ENCODE results near the gene PVALEF. TPM values are rescaled to one million over a fixed set of nuclear protein-coding genes. Genes with fewer than 3 reads are reported as not detected.

Gene PVALEF
- total and polyA plus RNA-seq, 2 donors (not counting 3 experiments of a cell fraction or from before 2014, with no cell fraction given), result not detected

DNA sequence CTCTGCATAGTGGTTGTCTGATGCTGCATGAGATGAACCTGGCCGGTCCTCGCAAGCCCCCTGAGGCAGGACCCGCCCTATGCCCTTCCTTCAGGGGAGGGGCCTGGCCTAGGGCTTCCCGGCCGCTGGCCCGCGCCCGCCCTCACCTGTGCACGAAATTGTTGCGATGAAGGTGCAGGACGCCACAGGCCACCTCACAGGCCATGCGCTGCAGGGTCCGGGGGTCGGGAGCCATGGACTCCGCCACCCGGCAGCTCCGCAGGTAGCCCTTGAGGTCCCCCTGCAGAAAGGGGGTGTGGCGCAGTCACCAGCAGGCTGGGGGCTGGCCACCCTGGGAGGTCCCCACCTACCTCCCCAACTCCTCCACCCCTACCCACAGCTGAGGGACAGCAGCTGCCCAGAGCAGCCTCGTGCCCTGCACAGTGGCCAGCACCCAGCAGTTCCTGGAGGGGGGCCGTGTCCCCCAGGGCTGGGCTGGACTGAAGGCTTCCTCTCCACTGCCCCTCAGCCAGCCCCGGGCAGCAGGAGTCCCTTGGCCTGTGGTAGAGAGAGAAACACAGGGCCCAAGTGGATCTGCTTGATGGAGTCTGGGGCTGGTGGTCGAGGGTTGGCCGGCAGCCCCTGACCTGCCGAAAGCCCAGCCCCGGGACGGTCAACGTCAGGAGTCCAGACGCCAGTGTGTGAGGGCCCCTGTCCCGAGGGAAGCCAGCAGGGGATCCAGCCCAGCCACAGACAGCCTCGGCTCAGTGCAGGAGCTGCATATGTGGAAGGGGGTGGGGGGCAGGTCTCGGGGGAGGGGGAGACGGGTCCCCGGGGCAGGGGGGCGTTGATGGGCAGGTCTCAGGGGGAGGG is 38.8 kb upstream of the PVALEF start:
- intact Hi-C loops (cut with micrococcal nuclease), result no loop called here
- DNase-seq (ENCODE audit: low read depth, low spot score) (no peak), FAIRE-seq (no peak)
- H4K20me1 ChIP-seq (replicated peaks; ENCODE audit: control insufficient read depth, extremely low read depth, insufficient read depth, low read length), result no peaks in the 10 kb centered on the region
- H2AFZ ChIP-seq (ENCODE audit: low read depth, low read length), result no peak overlapping the region
- no peaks in the 10 kb centered on the region for H3K36me3 ChIP-seq (ENCODE audit: control insufficient read depth in 2 of 2, extremely low read depth in 1 of 2, insufficient read depth in 2 of 2, low read length in 2 of 2)
- dilution Hi-C loops (cut with MboI; ENCODE audit: extremely low pct_ligation_motif_present, low sequenced_read_pairs), result no loop called here
- H3K79me2 ChIP-seq (ENCODE audit: control insufficient read depth, insufficient read depth, low read length), result no peaks in the 10 kb centered on the region
- H3K9me3 ChIP-seq (replicated peaks; ENCODE audit: control insufficient read depth, insufficient read depth, low read length), result no peaks in the 10 kb centered on the region
- CTCF ChIA-PET, result interaction anchor here (0.6 kb wide), 1 partner anchor 24 kb away, joined by 3 read pairs; no protein-coding TSS in a partner anchor
- no peak overlapping the region for H3K4me3 ChIP-seq (replicated peaks in 1 of 3; ENCODE audit: insufficient read depth in 1 of 3, low read depth in 1 of 3, low read length in 3 of 3)
- TF ChIP-seq, protein P1, sequence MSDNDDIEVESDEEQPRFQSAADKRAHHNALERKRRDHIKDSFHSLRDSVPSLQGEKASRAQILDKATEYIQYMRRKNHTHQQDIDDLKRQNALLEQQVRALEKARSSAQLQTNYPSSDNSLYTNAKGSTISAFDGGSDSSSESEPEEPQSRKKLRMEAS (IDR thresholded peaks at IDR 0.05; ENCODE audit: insufficient read depth, insufficient read length), result no peak
- TF ChIP-seq, protein P2, sequence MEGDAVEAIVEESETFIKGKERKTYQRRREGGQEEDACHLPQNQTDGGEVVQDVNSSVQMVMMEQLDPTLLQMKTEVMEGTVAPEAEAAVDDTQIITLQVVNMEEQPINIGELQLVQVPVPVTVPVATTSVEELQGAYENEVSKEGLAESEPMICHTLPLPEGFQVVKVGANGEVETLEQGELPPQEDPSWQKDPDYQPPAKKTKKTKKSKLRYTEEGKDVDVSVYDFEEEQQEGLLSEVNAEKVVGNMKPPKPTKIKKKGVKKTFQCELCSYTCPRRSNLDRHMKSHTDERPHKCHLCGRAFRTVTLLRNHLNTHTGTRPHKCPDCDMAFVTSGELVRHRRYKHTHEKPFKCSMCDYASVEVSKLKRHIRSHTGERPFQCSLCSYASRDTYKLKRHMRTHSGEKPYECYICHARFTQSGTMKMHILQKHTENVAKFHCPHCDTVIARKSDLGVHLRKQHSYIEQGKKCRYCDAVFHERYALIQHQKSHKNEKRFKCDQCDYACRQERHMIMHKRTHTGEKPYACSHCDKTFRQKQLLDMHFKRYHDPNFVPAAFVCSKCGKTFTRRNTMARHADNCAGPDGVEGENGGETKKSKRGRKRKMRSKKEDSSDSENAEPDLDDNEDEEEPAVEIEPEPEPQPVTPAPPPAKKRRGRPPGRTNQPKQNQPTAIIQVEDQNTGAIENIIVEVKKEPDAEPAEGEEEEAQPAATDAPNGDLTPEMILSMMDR (IDR thresholded peaks at IDR 0.05; ENCODE audit: extremely low read depth in 1 of 2, insufficient read depth in 1 of 2, low read depth in 1 of 2, low read length in 2 of 2), result no peak
- TF ChIP-seq JUN (IDR thresholded peaks at IDR 0.05; ENCODE audit: borderline replicate concordance, insufficient read depth, insufficient read length, low read depth), result no peak
- TF ChIP-seq MYC (IDR thresholded peaks at IDR 0.05; ENCODE audit: low read depth, low read length), result no peak
- no peak for TF ChIP-seq FOS (IDR thresholded peaks at IDR 0.05; ENCODE audit: borderline replicate concordance, insufficient read depth, low read length)
- no peak for TF ChIP-seq POLR2A (IDR thresholded peaks at IDR 0.05; ENCODE audit: low read depth, low read length)
- TF ChIP-seq GATA2 (IDR thresholded peaks at IDR 0.05; ENCODE audit: insufficient read depth, insufficient read length, low read depth, low read length), result no peak
- TF ChIP-seq EZH2 (IDR thresholded peaks at IDR 0.05; ENCODE audit: borderline replicate concordance, low read depth, low read length, severe bottlenecking), result no peak
- no peak for TF ChIP-seq POLR2AphosphoS5 (IDR thresholded peaks at IDR 0.05; ENCODE audit: insufficient read depth, low read depth, low read length)
- H3K9ac ChIP-seq (replicated peaks; ENCODE audit: extremely low read depth, insufficient read depth, low read length), result no peak overlapping the region
- H3K4me1 ChIP-seq (ENCODE audit: control insufficient read depth, extremely low read depth, insufficient read depth, low read length), result no peaks in the 10 kb centered on the region
- no TSS peak for BruUV-seq (replicated peaks)
- POLR2A ChIA-PET, result no interaction called here
- H3K27me3 ChIP-seq (ENCODE audit: control insufficient read depth in 2 of 2, insufficient read depth in 2 of 2, low read length in 2 of 2), result peaks cover 6 to 13% of the 10 kb centered on the region in 2 experiments
- no peak overlapping the region for H3K27ac ChIP-seq (ENCODE audit: insufficient read depth, low read depth, low read length)
- no peaks in the 10 kb centered on the region for H3K9me1 ChIP-seq (replicated peaks; ENCODE audit: control insufficient read depth, extremely low read depth, insufficient read depth, low read length)
- H3K4me2 ChIP-seq (ENCODE audit: insufficient read depth, low read length), result no peak overlapping the region
